NCI-H2227 treated with DMSO at 0.1 percent for 48 hours (cell line): ENCODE measurements around the gene FAM217A.
"Not testable (repeated sequence)": the region's sequence is repeated elsewhere in the genome, so short reads cannot be mapped to it uniquely, and the experiment has no call there.

Experiments
- DNase-seq: peaks from one replicate; lab custom pipeline; 2025; lab: John Stamatoyannopoulos, UW

The FAM217A gene

GRCh38 chr6:4078691-4079471 is at the start of gene FAM217A:
FAM217A (minus strand) TSS chr6:4079137; CDS start chr6:4077414, 1,723 bp downstream.
- DNase-seq: no peak

- DNase-seq: no peak
These were observed 49.1 kb upstream of the FAM217A start for GRCh38 chr6:4128072-4128471.

- no peak for DNase-seq
These were observed 47.3 kb upstream of the FAM217A start for GRCh38 chr6:4125933-4126864.

- no peak for DNase-seq
These were observed 46.6 kb upstream of the FAM217A start for GRCh38 chr6:4125500-4125899.

GRCh38 chr6:4124351-4124750 is 45.4 kb upstream of the FAM217A start:
- DNase-seq: no peak

- no peak for DNase-seq
These were observed 36.8 kb upstream of the FAM217A start for GRCh38 chr6:4115741-4116140.

- DNase-seq: no peak
These were observed 35.2 kb upstream of the FAM217A start for GRCh38 chr6:4114123-4114522.

- no peak for DNase-seq
These were observed 34.7 kb upstream of the FAM217A start for GRCh38 chr6:4113649-4114048.

- DNase-seq: no peak
These were observed 33.4 kb upstream of the FAM217A start for GRCh38 chr6:4112366-4112765.

- DNase-seq: not testable (repeated sequence)
These were observed 30.5 kb upstream of the FAM217A start for GRCh38 chr6:4109363-4109815.

GRCh38 chr6:4108561-4109093 is 29.7 kb upstream of the FAM217A start:
- no peak for DNase-seq

- DNase-seq: no peak
These were observed 28.9 kb upstream of the FAM217A start for GRCh38 chr6:4107873-4108272.

- DNase-seq: no peak
These were observed 27.1 kb upstream of the FAM217A start for GRCh38 chr6:4105980-4106536.

GRCh38 chr6:4103929-4104328 is 25.0 kb upstream of the FAM217A start:
- no peak for DNase-seq

GRCh38 chr6:4102687-4103244 is 23.8 kb upstream of the FAM217A start:
- DNase-seq: peak; percentile 62

GRCh38 chr6:4101298-4101697 is 22.4 kb upstream of the FAM217A start:
- DNase-seq: no peak

- DNase-seq: no peak
These were observed 21.7 kb upstream of the FAM217A start for GRCh38 chr6:4100655-4101054.

- DNase-seq: peak; percentile 82
These were observed 14.4 kb upstream of the FAM217A start for GRCh38 chr6:4093288-4093687.

GRCh38 chr6:4091941-4092340 is 13.0 kb upstream of the FAM217A start:
- no peak for DNase-seq

GRCh38 chr6:4090043-4090442 is 11.1 kb upstream of the FAM217A start:
- DNase-seq: not testable (repeated sequence)

- DNase-seq: peak; percentile 47
These were observed 9.8 kb upstream of the FAM217A start for GRCh38 chr6:4088704-4089103.

- DNase-seq: no peak
These were observed 6.4 kb upstream of the FAM217A start for GRCh38 chr6:4085332-4085700.
